Caco-2 (cell line): ENCODE results near the gene MFSD6L. TPM values are rescaled to one million over a fixed set of nuclear protein-coding genes. Genes with fewer than 3 reads are reported as not detected.

Experiments used
- BruUV-seq: library from RNA; stranded (reverse); fragments of 400-500 nt; replicated peaks from 2 replicates; lab custom pipeline; 2021; lab: Mats Ljungman, UMichigan
- CTCF ChIA-PET: fragments of 300-600 bp; sonication (Branson Sonifier 250); formaldehyde crosslinking; loops from one replicate; lab custom pipeline; 2022; ENCODE audit warnings: antibody characterized with exemption; lab: Charles Lee
- POLR2A ChIA-PET: fragments of 300-600 bp; sonication (Branson Sonifier 250); formaldehyde crosslinking; loops from one replicate; lab custom pipeline; 2022; ENCODE audit warnings: antibody characterized with exemption; lab: Charles Lee
- DNase-seq, 2 experiments: peaks; one replicate each; pipeline versions ENCODE4 v3.0.0 to v3.0.0-alpha.2; 2020 to 2022
- H3K27me3 ChIP-seq: replicated peaks from 2 replicates; pipeline ENCODE4 v1.6.0; 2011; ENCODE audit warnings: low read length; ENCODE audit not compliant: control insufficient read depth, insufficient read depth
- H3K36me3 ChIP-seq: 2 replicates; pipeline ENCODE4 v1.5.1; 2011; ENCODE audit warnings: low read length; ENCODE audit not compliant: control insufficient read depth, insufficient read depth
- H3K4me1 ChIP-seq: fragments of 250-450 bp; sonication (Bioruptor Pico); 2 replicates; pipeline ENCODE4 v1.5.1; 2020; ENCODE audit warnings: mild to moderate bottlenecking
- H3K4me3 ChIP-seq: 2 replicates; pipeline ENCODE4 v1.5.1; 2011; ENCODE audit warnings: low read depth, mild to moderate bottlenecking, control low read depth, low read length
- H3K9me3 ChIP-seq: fragments of 250-450 bp; sonication (Bioruptor Pico); 2 replicates; pipeline ENCODE4 v1.5.1; 2020; ENCODE audit warnings: mild to moderate bottlenecking, moderate library complexity
- H3K27ac Mint-ChIP-seq: one replicate; pipeline ENCODE4 v1.8.0; 2022; ENCODE audit warnings: mixed read lengths; ENCODE audit not compliant: unreplicated experiment
- H3K27me3 Mint-ChIP-seq: one replicate; pipeline ENCODE4 v1.8.0; 2022; ENCODE audit warnings: mixed read lengths; ENCODE audit not compliant: insufficient read depth, unreplicated experiment
- H3K36me3 Mint-ChIP-seq: one replicate; pipeline ENCODE4 v1.8.0; 2022; ENCODE audit warnings: mild to moderate bottlenecking, mixed read lengths; ENCODE audit not compliant: insufficient read depth, unreplicated experiment
- H3K4me1 Mint-ChIP-seq: one replicate; pipeline ENCODE4 v1.8.0; 2022; ENCODE audit warnings: low read depth, mixed read lengths; ENCODE audit not compliant: unreplicated experiment
- H3K4me3 Mint-ChIP-seq: one replicate; pipeline ENCODE4 v1.8.0; 2022; ENCODE audit warnings: mild to moderate bottlenecking, moderate library complexity, mixed read lengths; ENCODE audit not compliant: unreplicated experiment
- H3K9me3 Mint-ChIP-seq: one replicate; pipeline ENCODE4 v1.8.0; 2022; ENCODE audit warnings: mixed read lengths; ENCODE audit not compliant: unreplicated experiment
- intact Hi-C: fragments of 100-400 bp; cut with micrococcal nuclease; formaldehyde crosslinking; loops from one replicate; pipeline ENCODE4 v1.10.0; 2022; ENCODE audit not compliant: unreplicated experiment
- total RNA-seq: library from RNA; stranded (reverse); gene quantifications from 2 replicates; pipeline ENCODE4 v1.2.3, GENCODE V29; 2022
- TF ChIP-seq, protein P1 (sequence below), 2 experiments: fragments of 200-600 bp in 1 of 2; IDR thresholded peaks; 1 replicate in 1 of 2; 2 replicates in 1 of 2; pipeline versions ENCODE4 v1.5.1 to v1.8.0; 2011 to 2022; ENCODE audit warnings: antibody characterized with exemption in 1 of 2, control low read depth in 1 of 2, inconsistent platforms in 1 of 2, low read depth in 1 of 2, low read length in 1 of 2, mild to moderate bottlenecking in 1 of 2, moderate library complexity in 1 of 2; ENCODE audit not compliant: insufficient read depth in 1 of 2, severe bottlenecking in 1 of 2, unreplicated experiment in 1 of 2

MFSD6L gene
- total RNA-seq, 1 experiment from 2014 or later: not detected

GRCh38 chr17:8747742-8748141 is 51.4 kb downstream of the MFSD6L start:
- no peaks in the 10 kb centered on the region for H3K9me3 ChIP-seq
- ChIA-PET CTCF (no interaction called here), POLR2A (no interaction called here)
- TF ChIP-seq, protein P1, sequence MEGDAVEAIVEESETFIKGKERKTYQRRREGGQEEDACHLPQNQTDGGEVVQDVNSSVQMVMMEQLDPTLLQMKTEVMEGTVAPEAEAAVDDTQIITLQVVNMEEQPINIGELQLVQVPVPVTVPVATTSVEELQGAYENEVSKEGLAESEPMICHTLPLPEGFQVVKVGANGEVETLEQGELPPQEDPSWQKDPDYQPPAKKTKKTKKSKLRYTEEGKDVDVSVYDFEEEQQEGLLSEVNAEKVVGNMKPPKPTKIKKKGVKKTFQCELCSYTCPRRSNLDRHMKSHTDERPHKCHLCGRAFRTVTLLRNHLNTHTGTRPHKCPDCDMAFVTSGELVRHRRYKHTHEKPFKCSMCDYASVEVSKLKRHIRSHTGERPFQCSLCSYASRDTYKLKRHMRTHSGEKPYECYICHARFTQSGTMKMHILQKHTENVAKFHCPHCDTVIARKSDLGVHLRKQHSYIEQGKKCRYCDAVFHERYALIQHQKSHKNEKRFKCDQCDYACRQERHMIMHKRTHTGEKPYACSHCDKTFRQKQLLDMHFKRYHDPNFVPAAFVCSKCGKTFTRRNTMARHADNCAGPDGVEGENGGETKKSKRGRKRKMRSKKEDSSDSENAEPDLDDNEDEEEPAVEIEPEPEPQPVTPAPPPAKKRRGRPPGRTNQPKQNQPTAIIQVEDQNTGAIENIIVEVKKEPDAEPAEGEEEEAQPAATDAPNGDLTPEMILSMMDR (IDR thresholded peaks at IDR 0.05; ENCODE audit: insufficient read depth in 1 of 2, low read depth in 1 of 2, low read length in 1 of 2, severe bottlenecking in 1 of 2, unreplicated experiment in 1 of 2): no peak
- intact Hi-C loops: loop anchor here (10.0 kb wide), 2 partner anchors 113 to 333 kb away; partner anchors contain the start of gene MYH10
- H3K27me3 Mint-ChIP-seq: no peaks in the 10 kb centered on the region
- no peaks in the 10 kb centered on the region for H3K9me3 Mint-ChIP-seq
- no peak overlapping the region for H3K4me3 ChIP-seq
- no peaks in the 10 kb centered on the region for H3K4me1 Mint-ChIP-seq
- no peaks in the 10 kb centered on the region for H3K36me3 ChIP-seq
- H3K4me1 ChIP-seq: no peaks in the 10 kb centered on the region
- no peak for DNase-seq
- H3K4me3 Mint-ChIP-seq: no peak overlapping the region
- no peak overlapping the region for H3K27ac Mint-ChIP-seq
- BruUV-seq: no TSS peak
- no peaks in the 10 kb centered on the region; the same call in 1 of the 2 replicates for H3K27me3 ChIP-seq
- no peaks in the 10 kb centered on the region for H3K36me3 Mint-ChIP-seq

Other genes starting within 250 kb of the MFSD6L start
- gene MYH10, start 168.6 kb downstream of the MFSD6L start, total RNA-seq: 64.3 and 74.0 TPM in 2 replicates
- not detected in 2 replicates for gene CCDC42, start 54.5 kb downstream of the MFSD6L start, total RNA-seq
- gene SPDYE4, start 40.8 kb downstream of the MFSD6L start, total RNA-seq: not detected in 2 replicates
- not detected in 2 replicates for gene PIK3R6, start 68.3 kb upstream of the MFSD6L start, total RNA-seq
- gene PIK3R5, start 166.3 kb upstream of the MFSD6L start, total RNA-seq: not detected in 2 replicates
- gene NTN1, start 222.1 kb upstream of the MFSD6L start, total RNA-seq: 0.86 and 0.88 TPM in 2 replicates